ENCODE data around the gene ACOXL.
"Not testable (repeated sequence)": the region's sequence is repeated elsewhere in the genome, so short reads cannot be mapped to it uniquely, and the experiment has no call there.

- TF ChIP-seq CTCF, POLR2A, POLR2AphosphoS5 (IDR thresholded peaks at IDR 0.05): not testable (repeated sequence)
Measured at GRCh38 chr2:111082659-111083058, 350.3 kb downstream of the ACOXL start.
